GM18505 (cell line): ENCODE measurements around the gene HIBCH.
"Not testable (repeated sequence)": the region's sequence is repeated elsewhere in the genome, so short reads cannot be mapped to it uniquely, and the experiment has no call there.

ENCODE experiments used
- ATAC-seq: cut with Tn5 transposase; IDR thresholded peaks from one replicate; pipeline ENCODE4 v1.9.1; 2021; ENCODE audit not compliant: unreplicated experiment
- POLR2A ChIP-seq: IDR thresholded peaks from 4 replicates; pipeline ENCODE4 v1.6.1; 2011; ENCODE audit warnings: borderline replicate concordance; ENCODE audit not compliant: insufficient read depth, insufficient read length; ENCODE audit errors: extremely low read depth

Gene HIBCH

GRCh38 chr2:190271783-190272456, 47.7 kb downstream of the HIBCH start:
- no peak for ATAC-seq
- TF ChIP-seq POLR2A, result no peak

GRCh38 chr2:190270298-190270697, 49.3 kb downstream of the HIBCH start:
- no peak for TF ChIP-seq POLR2A
- no peak for ATAC-seq

GRCh38 chr2:190269699-190270098, 49.9 kb downstream of the HIBCH start:
- not testable (repeated sequence) for ATAC-seq

- no peak for TF ChIP-seq POLR2A
- no peak for ATAC-seq
Measured at GRCh38 chr2:190267302-190267701, 52.3 kb downstream of the HIBCH start.

- ATAC-seq, result no peak
- no peak for TF ChIP-seq POLR2A
Measured at GRCh38 chr2:190266314-190266713, 53.3 kb downstream of the HIBCH start.

GRCh38 chr2:190261851-190262250, 57.8 kb downstream of the HIBCH start:
- no peak for ATAC-seq
- no peak for TF ChIP-seq POLR2A

GRCh38 chr2:190256087-190256486, 63.5 kb downstream of the HIBCH start:
- ATAC-seq, result no peak
- no peak for TF ChIP-seq POLR2A

- no peak for TF ChIP-seq POLR2A
Measured at GRCh38 chr2:190255676-190256075, 64.0 kb downstream of the HIBCH start.

GRCh38 chr2:190254063-190254850, 65.4 kb downstream of the HIBCH start:
- ATAC-seq, result no peak
- no peak for TF ChIP-seq POLR2A

More at GRCh38 chr2:190255676-190256075, 64.0 kb downstream of the HIBCH start:
- no peak for ATAC-seq

- TF ChIP-seq POLR2A, result no peak
- ATAC-seq, result no peak
Measured at GRCh38 chr2:190250421-190250820, 69.2 kb downstream of the HIBCH start.

- ATAC-seq, result no peak
- no peak for TF ChIP-seq POLR2A
Measured at GRCh38 chr2:190235551-190236075, 84.0 kb downstream of the HIBCH start.

GRCh38 chr2:190235101-190235500, 84.5 kb downstream of the HIBCH start:
- TF ChIP-seq POLR2A, result no peak
- no peak for ATAC-seq

GRCh38 chr2:190223989-190224388, 95.6 kb downstream of the HIBCH start:
- ATAC-seq, result not testable (repeated sequence)

GRCh38 chr2:190222745-190223144, 96.9 kb downstream of the HIBCH start:
- ATAC-seq, result not testable (repeated sequence)

- TF ChIP-seq POLR2A, result no peak
- ATAC-seq, result no peak
Measured at GRCh38 chr2:190221429-190221828, 98.2 kb downstream of the HIBCH start.

- ATAC-seq, result no peak
- no peak for TF ChIP-seq POLR2A
Measured at GRCh38 chr2:190219186-190219585, 100.4 kb downstream of the HIBCH start.
